ENCODE data around the gene FUBP3.

DNA sequence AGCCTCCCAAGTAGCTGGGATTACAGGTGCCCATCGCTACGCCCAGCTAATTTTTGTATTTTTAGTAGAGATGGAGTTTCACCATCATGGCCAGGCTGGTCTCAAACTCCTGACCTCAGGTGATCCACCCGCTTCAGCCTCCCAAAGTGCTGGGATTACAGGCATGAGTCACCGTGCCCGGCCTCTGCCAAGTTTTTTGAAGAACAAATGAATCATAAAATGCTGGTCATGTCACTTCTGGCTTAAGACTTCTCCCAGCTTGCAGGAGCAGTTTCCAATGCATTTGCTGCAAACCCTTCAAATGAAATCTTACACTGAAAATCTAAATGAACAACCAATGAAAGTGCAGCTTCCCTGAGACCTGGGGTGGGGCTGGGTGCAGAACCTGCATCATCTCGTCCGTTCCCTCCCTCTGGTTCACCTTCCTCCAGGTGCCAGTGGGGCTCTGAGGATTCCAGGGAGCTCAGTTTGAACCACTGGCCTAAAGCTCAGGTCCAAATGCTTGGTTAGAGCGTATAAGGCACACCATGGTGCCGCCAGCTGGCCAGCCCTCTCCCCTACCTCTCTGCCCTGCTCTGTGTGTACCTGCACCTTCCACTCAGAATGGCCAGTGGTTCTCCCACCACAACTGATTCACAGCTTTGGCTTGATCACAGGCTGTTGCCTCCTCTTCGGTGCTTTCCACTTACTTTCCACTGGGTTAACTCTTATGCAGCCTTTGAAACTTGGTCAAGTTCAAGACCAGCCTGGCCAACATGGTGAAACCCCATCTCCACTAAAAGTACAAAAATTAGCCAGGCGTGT is 39.8 kb upstream of the FUBP3 start:
- no peak for TF ChIP-seq POLR2AphosphoS5 (IDR thresholded peaks at IDR 0.05; ENCODE audit: low read depth)
- no peak for TF ChIP-seq SPI1 (IDR thresholded peaks at IDR 0.05; ENCODE audit: borderline replicate concordance, low read depth)
